ENCODE results near the gene FTCD. TPM values are rescaled to one million over a fixed set of nuclear protein-coding genes. Genes with fewer than 3 reads are reported as not detected.

Gene FTCD
- total and polyA plus RNA-seq, 9 of the 15 experiments (the other 6 are each of a cell fraction or from before 2014, with no cell fraction given), result 0.11 to 1.6 (median 0.67) TPM; not detected in 5

DNA sequence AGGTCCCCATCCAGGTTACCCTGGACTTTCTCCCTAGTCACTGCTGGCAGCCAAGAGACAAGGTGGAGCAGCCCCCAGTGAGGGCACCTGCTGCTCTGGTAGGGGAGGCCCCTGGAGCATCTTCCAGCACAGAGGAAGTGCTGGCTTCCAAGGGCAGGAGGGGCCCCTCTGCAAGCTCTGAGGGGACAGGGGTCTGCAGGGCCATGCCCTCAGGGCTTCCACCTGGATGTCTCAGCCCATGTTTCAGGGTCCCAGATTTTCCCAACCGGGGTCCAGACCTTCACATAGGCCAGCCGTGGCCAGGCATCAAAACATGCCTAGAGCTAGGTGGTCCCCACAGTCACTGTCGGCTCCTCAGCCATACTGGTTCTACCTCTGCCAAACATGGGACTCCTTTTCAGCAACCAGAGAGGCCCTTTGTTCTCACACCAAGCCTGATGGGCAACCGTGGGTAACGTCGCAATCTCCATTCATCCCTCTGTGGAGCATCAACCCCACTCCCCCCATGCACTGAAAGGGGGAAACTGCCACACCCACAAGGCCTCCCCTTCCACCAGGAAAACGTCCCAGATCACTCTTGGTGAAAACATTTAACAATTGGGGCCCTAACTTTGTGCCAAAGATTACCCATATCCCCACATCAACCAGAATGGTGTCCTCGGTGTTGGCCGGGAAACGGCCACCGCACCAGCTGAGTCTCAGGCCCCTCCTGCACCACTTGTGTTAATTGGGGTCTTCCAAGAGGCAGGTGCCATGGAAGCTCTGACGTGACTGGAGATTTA lies 59.4 kb downstream of the FTCD start:
- DNase-seq (ENCODE audit: extremely low read depth in 1 of 4, low spot score in 3 of 4) (peak in 1 of 4 experiments; percentile 11), ATAC-seq (no peak), FAIRE-seq (no peak)
- Histone ChIP-seq H3K27me3 (ENCODE audit: control insufficient read depth in 2 of 2, insufficient read depth in 2 of 2, low read length in 2 of 2) (peaks cover 28 to 63% of the 10 kb centered on the region in 2 experiments), H3K4me1 (replicated peaks in 1 of 2; ENCODE audit: control insufficient read depth in 2 of 2, insufficient read depth in 2 of 2, low read length in 2 of 2) (peaks cover 0 to 24% of the 10 kb centered on the region in 2 experiments; a peak in 2 of 5 replicates), H3K9me1 (ENCODE audit: control insufficient read depth, insufficient read depth, low read length) (no peaks in the 10 kb centered on the region), H3K9ac (ENCODE audit: insufficient read depth in 1 of 2, low read depth in 2 of 2, low read length in 2 of 2) (no peak overlapping the region), H2AFZ (ENCODE audit: low read depth, low read length) (no peak overlapping the region), H3K36me3 (ENCODE audit: control insufficient read depth, insufficient read depth, low read length) (no peaks in the 10 kb centered on the region), H3K27ac (ENCODE audit: extremely low read depth, low read depth, low read length) (no peak overlapping the region), H3K9me3 (replicated peaks; ENCODE audit: control insufficient read depth, insufficient read depth, low read depth, low read length) (no peaks in the 10 kb centered on the region), H3K4me2 (ENCODE audit: insufficient read depth, low read length) (no peak overlapping the region), H3K4me3 (no peak overlapping the region), H3K79me2 (ENCODE audit: control insufficient read depth, insufficient read depth, low read length) (no peaks in the 10 kb centered on the region), H4K20me1 (replicated peaks; ENCODE audit: control insufficient read depth, insufficient read depth, low read length) (0 out of 2 replicates have a peak, but pooled peaks cover 6% of the 10 kb centered on the region)
- ChIA-PET POLR2A (interaction anchor here (0.7 kb wide), 1 partner anchor 119 kb away, joined by 3 read pairs; no protein-coding TSS in a partner anchor), CTCF (ENCODE audit: low intra/inter-chr PET ratio) (no interaction called here)
- no peak for TF ChIP-seq POLR2H (tag; IDR thresholded peaks at IDR 0.05; ENCODE audit: low read depth)
- no peak for TF ChIP-seq DMBX1 (CRISPR knock-in tag; IDR thresholded peaks at IDR 0.05; ENCODE audit: borderline replicate concordance)
- TF ChIP-seq ZBTB1 (CRISPR knock-in tag; IDR thresholded peaks at IDR 0.05; ENCODE audit: borderline replicate concordance, low read depth), result no peak
- TF ChIP-seq AFF4 (CRISPR knock-in tag; IDR thresholded peaks at IDR 0.05), result no peak
- TF ChIP-seq TBP (optimal IDR thresholded peaks at IDR 0.05; ENCODE audit: low read depth, low read length), result no peak
- no peak for TF ChIP-seq SRSF7 (optimal IDR thresholded peaks at IDR 0.05; ENCODE audit: low read depth, low read length)
- WGBS (ENCODE audit: insufficient coverage, low coverage, missing lambda C conversion rate), result 14% methylated on average over 12 of the region's 12 CpGs
- no TSS peak for BruUV-seq (replicated peaks)
- intact Hi-C loops (cut with micrococcal nuclease) (loop anchor here (5.0 kb wide), 1 partner anchor 124 kb away; no protein-coding TSS in a partner anchor), in situ Hi-C loops (cut with MboI) (no loop called here)
